NCI-H128 (cell line): ENCODE results near the gene PFDN1.

Source experiments
- DNase-seq: peaks from one replicate; lab custom pipeline; 2025; ENCODE audit not compliant: unreplicated experiment; lab: John Stamatoyannopoulos, UW

The PFDN1 gene

DNA sequence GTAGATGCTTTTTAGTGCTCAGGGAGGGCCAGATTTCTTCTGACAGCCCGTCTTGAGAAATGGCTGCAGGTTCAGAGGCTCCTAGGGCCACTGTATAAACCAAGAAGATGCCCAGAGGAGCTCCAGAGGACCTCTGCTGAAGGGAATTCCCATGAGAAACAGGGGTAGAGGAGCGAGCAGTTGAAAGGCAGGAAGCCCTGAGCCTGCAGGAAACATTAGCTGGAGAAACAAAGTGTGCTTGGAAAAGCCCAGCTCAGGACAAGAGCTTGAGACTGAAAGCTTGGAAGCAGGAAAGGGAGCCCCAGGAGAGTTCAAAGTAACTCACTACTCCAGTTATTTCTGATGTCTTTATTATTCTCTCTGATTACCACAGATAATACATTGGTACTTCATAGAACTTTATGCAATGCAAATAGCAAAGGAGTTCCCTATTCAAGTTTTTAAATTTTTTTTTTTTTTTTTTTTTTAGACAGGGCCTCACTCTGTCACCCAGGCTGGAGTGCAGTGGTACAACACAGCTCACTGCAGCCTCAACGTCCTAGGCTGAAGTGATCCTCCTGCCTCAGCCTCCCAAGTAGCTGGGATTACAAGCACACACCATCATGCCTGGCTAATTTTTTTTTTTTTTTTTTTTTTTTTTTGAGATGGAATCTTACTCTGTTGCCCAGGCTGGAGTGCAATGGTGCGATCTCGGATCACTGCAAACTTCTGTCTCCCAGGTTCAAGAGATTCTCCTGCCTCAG is 27.0 kb upstream of the PFDN1 start:
- no peak for DNase-seq

DNA sequence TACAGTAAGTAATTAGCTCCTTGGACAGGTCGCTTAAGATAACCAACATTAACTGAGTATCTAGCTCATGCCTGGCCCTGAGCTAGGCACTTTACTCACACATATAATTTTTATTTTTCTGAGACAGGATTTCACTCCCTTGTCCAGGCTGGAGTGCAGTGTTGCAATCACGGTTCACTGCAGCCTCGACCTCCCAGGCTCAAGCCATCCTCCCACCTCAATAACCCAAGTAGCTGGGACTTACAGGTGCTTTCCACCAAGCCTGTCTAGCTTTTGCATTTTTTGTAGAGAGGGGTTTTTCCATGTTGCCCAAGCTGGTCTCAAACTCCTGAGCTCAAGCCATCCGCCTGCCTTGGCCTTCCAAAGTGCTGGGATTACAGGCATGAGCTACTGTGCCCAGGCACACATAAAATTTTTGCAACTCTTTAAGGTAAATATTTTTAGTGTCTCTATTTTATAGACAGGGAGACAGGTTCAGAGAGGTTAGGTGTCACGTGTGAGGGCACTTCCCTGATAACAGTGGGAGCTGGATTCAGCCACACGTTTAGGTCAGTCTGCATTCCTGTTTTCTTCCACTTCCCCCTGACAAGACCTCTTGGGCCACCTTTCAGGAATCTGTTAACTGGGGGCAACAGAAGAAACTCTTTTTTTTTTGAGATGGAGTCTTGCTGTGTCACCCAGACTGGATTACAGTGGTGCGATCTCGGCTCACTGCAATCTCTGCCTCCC is 25.3 kb upstream of the PFDN1 start:
- no peak for DNase-seq

DNA sequence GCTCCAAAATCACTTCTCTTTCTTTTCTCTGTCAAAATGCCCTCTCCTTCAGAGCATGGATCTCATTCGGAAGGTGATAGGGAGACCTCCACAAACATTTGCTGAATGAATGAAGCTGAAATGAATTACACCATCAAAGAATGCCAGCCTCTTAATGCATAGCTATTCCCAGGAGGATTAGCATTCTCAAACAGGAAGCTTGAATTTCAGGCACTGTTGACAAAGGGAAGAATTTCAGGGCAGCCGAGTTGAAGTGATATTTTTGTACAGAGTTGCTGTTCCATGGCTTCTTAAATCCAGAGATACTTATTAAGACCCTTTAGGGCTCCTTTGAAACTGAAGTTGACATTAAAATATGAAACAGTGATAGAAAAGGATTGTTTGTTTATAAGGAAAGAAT is 24.7 kb upstream of the PFDN1 start:
- DNase-seq: no peak

DNA sequence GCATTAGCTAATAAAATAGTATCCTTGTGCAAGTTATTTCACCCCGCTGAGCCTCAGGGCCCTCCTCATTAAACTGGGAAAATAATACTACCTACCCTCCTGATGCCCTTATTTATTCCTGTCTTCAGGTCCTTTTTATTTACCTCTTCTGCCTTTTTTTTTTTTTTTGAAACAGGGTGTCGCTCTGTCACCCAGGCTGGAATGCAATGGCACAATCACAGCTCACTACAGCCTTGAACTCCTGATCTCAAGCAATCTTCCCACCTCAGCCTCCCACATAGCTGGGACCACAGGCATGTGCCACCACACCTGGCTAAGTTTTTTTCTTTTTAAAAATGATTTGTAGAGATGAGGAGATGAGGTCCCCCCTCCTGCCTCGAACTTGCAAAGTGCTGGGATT is 22.6 kb upstream of the PFDN1 start:
- no peak for DNase-seq

DNA sequence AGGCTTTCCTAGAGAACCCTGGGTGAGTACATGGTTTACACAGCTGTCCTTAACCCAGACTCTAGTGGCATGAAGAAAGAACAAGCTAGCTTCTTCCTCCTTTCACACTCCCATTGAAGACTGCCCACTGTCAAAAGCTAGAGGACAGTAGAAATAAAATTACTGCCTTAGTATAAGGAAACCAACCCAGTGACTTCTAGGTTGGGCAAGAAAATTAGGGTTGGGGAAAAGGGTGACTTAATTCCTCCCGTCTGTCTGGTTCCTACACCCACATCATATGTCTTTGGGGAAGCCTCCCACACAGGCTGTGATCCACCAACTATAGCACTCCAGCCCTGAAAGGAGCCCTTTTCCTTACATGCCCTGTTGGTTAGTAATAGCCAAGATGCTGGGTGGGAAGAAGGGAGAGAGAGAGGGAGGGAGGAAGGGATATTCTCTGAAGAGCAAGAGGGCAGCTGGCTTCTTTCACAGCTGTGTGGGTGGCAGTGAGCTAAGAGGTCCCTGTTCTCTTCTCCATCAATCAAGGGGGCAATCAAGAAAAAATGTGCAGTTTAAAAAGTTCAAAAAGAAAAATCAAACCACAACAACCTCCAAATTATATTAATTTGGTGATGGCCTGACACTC is 21.8 kb upstream of the PFDN1 start:
- DNase-seq: no peak

DNA sequence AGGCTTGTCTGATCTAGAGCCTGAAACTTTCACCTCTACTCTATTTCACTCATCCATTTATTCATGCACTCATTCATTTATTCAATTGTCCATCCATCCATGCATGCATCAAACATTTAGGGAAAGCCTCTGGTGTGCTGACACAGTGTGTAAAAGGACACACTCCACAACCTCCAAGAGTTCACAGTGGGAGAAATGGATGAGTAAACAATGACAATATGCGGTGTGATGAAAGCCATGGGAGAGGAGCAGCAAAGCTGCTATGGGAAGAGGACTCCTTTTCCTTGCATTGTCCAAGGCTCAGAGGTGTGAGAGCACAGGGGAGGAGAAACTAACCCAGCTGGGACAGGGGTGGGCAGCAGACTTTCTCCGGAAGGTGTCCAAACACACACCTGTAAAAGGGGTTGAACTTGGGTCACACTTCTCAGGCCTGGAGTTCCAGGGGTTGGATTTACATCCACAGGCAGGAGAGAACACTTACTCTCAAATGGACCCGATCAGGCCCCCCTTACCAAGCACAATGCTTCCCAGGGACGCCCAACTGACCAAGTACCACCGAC is 21.2 kb upstream of the PFDN1 start:
- DNase-seq: no peak

DNA sequence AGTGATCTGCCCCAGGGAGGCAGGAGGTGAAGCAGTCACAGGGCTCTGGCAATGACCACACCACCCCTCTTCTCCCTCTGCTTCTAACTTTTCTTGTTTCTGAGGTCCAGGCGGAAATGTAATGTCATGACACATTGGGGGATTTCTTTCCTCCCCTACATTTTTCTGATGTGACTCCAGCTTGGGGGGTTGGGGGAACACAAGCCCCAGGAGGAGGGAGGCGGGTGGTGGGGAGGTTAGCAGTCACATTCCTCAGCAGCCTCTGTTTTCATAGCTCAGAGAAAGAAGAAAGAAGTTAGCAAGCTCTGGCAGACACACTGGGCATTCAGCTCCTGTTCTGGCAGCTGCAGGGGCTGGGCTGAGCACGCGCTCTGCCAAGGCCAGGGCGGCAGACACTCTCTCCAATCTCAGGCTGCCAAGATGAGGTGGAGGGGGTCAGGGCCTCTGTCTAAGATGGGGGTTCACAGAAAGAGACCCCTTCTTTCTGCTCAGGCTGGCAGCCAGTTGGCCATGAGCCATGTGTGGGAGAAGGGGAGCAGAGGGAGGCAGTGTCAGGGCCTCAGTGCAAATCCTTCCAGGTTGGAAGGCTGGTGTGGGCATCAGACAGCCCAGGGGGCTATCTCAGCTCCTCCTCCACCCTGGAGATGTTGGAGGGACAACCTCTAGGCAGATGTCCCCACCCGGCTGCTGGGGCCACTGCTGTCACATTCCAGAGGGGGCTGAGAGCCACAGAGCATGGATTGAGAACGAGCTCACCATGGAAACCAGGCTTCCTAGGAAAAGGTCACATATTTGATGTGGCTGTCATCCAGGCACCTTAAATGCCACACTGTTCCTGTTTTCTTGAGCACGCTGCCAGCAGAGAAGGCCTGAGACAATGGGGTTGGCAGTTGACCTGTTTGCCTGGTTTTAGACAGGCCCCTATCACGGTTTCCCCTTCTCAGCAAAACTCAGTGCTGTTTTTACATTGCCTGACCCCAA is 20.1 kb upstream of the PFDN1 start:
- no peak for DNase-seq

DNA sequence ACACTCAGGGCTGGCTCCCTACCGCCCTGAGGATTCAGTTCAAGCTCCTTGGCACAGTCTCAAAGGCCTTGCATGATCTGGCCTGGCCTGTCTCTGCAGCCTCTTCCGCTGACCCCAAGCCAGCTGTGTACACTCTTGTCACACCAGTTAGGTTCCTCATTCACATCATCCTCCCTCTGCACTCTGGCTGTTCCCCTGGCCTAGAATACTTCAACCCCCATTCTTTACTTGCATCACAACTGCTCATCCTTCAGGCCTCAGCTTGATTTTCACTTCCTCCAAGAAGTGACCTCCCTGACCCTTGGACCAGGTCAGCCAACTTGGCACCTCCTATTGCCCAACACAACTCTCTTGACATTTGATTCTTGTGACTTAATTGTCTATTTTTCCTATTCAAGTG is 18.9 kb upstream of the PFDN1 start:
- no peak for DNase-seq

DNA sequence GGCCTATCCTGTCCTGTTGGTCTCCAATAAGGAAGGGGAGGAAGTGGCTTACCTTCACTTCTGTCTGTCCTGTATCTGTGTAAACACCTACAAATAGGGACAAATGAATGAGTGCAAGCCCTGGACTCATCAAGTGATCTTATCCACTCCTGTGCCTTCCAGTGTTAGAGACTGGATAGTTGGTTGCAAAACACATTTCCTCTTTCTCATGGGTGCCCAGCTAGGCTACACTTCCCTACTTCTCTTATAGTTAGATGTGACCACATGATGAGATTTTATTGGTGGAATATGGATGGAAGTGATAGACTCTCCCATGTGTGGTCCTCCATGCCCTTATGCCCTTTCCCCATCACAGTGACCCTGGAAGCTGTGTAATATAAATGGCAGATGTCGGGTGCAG is 16.9 kb upstream of the PFDN1 start:
- DNase-seq: no peak

DNA sequence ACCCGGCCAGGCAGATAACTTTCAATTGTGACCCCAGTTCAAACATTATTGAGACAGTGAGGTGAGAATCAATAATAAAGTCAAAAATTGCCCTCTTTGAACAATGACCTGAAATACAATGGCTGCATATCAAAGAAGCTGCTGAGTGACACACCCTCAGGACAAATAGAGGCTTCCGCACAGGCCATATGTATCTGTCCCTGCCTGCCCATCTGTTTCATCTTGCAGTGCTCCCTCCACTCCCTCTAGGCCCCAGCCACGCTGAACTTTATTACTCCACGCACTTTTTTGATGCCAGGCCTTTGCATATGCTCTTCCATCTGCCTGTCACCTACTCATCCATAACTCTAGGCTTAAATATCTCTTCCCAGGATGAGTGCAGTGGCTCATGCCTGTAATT is 15.9 kb upstream of the PFDN1 start:
- DNase-seq: no peak

DNA sequence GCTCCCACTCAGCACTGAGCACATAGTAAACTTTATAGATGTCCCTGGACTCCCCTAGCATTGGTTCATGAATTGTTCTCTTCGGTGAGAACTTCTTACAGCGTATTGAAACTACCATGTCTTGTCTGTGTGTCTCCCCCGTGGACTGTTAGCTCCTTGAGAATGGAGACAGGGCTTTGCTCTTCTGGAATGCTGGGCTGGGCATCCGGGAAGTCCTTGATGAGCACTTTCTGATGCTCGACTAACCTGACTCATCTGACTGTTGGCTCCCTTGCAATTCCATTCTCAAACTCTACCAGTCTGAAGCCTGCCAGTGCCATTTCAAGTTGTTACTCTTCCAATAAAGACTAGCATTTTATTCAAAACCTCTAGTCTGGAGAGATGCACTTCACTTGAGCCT is 15.0 kb upstream of the PFDN1 start:
- no peak for DNase-seq

DNA sequence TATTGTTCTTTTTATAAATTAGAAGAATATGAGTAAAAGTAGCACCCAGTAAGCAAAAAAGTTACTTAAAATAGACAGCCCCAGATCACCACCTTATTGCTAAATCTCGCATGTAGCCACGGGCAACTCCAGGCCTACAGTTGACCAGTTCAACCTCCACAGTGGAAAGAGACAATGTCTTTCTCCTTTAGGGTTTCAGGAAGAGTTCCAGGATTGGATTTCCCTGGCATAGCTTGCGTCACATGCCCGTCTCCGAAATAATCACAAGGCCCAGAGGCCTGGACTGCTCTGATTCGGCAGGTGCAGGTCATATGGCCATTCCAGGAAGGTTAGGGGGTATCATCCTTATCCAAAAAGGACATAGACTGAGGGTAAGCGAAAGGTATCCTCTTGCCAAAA is 9.9 kb upstream of the PFDN1 start:
- no peak for DNase-seq

DNA sequence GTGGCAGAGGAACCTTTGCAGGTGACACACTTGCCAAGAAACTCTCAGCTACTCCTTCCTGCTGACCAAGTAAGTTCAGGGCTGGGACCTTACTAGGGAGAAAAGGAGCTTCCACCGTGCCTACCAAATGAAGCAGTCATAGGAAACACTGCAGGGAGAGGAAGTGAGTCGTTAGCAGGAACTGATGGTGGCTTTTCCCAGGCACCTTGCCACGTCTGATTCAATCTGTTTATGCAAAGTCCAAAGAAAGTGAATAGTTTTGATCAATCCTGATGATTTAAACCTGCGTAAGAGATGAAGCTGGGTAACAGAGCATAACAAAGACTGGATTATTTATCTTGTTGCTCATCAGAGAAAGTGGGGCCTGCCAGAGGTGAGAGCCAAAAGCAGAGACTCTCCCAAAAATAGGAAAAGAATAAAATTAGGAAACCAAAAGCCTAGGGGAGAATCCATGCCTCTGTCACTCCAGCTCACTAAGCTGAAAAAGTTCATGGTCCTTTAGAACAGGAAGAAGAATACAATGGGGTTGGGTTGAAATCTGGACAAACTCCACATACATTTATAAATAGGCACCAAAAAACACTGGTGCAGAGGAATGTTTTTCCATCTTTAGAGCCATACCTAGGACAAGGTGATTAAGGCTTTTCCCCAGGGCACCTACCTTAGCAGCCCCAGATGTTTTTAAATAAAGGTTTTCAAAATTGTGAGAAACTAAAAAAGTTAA is 9.3 kb upstream of the PFDN1 start:
- DNase-seq: no peak

DNA sequence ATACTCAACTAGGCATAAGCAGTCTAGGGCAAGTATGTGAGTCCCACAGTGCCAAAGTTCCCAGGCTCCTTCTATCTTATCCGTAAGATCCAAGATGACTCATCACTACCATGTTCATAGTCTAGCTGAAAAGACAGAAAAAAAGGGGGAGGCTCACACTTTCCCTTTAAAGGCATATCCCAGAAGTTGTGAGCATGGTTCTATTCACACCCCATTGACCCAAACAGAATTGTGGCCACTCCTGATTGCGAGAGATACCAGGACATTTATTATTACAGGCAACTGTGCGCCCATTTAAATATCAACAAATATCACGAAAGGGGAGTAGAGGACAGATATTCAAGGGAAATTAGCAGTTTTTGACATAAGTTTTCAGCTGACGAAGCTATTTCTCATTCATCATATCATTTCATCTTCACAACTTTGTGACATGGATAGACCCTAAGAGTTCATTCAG is 8.1 kb upstream of the PFDN1 start:
- no peak for DNase-seq

DNA sequence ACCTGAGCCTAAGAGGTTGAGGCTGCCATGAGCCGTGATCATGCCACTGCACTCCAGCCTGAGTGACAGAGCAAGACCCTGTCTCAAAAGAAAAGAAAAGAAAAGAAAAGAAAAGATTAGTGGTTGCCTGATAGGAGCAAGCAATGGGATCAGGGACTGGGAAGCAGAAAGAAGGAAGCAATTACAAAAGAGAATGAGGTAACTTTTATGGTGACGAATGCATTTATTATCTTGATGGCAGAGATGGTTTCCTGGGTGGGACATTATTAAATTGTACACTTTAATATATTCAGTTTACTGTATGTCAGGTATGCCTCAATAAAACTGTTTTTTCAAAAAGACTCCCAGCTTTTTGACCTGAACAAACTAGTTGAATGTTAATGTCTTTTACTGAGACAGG is 7.5 kb upstream of the PFDN1 start:
- no peak for DNase-seq

DNA sequence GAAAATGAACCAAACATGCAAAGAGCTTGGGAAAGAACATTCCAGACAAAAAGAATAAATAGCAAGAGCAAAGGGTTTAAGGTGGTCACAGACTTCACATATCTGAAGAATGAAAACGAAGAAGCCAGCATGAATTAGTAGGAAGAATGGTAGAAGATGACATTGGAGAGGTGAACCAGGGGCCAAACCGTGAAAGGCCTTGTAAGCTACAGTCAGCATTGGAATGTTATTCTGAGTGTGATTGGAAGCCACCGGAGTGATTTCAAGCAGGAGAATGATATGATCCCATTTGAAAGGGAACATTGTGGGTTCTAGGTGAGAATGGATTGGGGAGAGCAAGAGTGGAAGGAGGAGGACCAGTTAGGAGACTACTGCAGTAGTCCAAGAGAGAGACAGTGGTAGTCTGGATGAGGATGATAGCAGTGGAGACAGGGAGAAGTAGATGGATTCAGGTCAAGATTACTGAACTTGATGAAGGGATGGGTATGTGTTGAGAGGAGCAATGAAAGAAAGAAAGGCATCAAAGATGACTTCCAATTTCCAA is 6.9 kb upstream of the PFDN1 start:
- no peak for DNase-seq

DNA sequence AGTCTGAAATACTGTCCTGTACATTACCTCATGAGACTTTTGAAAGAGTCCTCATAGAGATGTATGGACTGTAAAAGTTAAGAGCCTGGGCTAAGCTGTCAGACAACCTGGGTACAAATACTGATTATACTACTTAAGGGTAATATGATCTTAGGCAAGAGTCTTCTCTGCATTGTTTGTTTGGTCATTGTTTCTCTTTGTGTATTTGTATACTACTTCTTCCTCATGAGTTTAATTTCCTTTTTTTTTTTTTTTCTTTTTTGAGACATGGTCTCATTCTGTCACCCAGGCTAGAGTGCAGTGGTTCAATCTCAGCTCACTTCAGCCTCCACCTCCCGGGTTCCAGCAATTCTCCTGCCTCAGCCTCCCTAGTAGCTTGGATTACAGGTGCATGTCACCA is 2.6 kb upstream of the PFDN1 start:
- DNase-seq: no peak

DNA sequence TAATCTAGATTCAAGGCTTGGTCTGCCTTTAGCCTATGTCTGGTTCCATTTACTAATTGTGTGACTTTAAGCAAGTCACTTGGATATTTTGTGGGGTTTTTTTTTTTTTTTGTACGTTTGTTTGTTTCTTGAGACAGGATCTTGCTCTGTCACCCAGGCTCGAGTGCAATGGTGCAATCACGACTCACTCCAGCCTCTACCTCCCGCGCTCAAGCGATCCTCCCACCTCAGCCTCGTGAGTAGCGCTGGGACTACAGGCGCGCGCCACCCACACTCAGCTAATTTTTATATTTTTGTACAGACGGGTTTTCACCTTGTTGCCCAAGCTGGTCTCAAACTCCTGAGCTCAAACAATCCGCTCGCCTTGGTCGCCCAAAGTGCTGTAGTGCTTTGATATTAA is 1.1 kb upstream of the PFDN1 start:
- no peak for DNase-seq

DNA sequence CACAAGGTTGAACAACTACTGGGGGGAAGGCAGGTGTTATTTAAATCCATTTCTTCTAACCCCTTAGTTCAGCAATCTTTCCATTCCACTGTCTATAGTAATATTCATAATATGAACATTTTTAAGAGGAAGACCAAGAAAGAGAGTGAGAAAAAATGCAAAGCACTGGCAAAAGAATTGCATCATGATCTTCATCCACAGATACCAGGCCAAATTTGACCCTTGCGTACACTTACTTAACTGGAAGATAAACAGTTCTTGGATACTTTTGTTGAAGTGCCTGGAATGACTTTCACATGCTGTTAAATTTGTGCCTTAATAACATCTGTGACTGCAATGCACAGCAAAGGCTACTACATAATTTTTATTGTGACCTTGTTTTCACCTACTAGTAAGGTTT is 1.8 kb downstream of the PFDN1 start:
- no peak for DNase-seq

DNA sequence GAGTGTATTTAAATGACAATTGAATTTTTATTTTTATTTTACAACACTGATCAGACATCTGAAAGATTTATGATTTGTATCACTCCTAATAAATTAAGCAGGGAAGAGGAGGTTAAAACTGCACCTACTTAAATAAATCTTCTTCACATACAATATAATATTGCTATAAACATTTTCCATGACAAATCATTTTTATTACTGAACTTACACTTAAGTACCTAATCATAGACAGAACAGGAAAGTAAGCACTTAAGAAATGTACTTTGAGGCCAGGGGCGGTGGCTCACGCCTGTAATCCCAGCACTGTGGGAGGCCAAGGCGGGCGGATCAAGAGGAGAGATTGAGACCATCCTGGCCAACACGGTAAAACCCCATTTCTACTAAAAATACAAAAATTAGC is 3.8 kb downstream of the PFDN1 start:
- DNase-seq: no peak
